ENCODE data around the gene BRD1. TPM values are rescaled to one million over a fixed set of nuclear protein-coding genes. Genes with fewer than 3 reads are reported as not detected.
"Not testable (repeated sequence)": the region's sequence is repeated elsewhere in the genome, so short reads cannot be mapped to it uniquely, and the experiment has no call there.

Gene BRD1
- total and polyA plus RNA-seq, 2 experiments from 2014 or later: 25.0 to 25.9 TPM

DNA sequence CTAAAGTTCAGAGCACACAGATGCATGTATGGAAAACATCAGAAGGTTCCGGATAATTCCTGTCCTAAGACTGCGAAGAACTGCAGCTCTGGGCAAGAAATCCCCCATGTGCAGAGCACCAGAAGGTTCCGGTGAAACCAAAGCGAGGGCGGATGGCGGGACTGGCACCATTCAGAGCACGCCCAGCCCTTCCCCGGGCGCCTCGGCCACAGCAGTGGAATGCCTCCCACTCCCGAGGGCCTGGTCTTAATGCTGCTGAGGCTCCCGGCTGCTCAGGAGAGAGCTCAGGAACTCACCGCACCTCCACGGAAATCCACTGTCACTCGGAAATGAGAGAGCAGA lies 43.1 kb downstream of the BRD1 start:
- H3K36me3 ChIP-seq (replicated peaks; ENCODE audit: insufficient read depth, low read depth): no peaks in the 10 kb centered on the region

DNA sequence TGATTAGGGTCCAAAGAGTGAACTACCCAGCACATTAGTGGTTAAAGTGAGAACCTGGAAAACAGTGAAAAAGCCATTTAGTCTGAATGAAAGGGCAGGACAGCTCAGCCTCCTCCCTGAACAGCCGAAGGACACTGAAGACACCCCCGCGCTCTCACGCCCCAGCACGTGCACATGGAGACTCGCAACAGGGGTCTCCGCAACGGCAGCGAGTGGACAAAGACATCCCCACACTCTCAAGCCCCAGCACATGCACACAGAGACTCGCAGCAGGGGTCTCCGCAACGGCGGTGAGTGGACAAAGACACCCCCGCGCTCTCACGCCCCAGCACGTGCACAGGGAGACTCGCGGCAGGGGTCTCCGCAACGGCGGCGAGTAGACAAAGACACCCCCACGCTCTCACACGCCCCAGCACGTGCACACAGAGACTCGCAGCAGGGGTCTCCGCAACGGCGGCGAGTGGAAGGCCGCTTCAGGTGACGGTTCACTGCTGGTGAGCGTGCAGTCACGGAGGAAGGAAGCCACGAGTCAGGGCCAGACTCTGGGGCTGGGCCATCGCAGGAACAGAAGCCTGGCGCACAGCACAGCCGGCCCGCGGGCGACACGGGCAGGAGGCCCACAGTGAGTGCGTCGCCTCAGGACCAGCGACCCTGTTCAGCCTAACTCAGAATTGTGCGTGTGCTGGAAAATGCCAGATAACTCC lies 43.6 kb downstream of the BRD1 start:
- no peaks in the 10 kb centered on the region for H3K36me3 ChIP-seq (replicated peaks; ENCODE audit: insufficient read depth, low read depth)
- no peaks in the 10 kb centered on the region for H3K4me1 ChIP-seq (ENCODE audit: insufficient read depth)
- WGBS (ENCODE audit: low lambda C conversion rate, missing lambda C conversion rate): 95% methylated on average over 43 of the region's 47 CpGs

More for the DNA sequence above, 43.1 kb downstream of the BRD1 start:
- Histone ChIP-seq H3K27ac (no peak overlapping the region), H3K27me3 (no peaks in the 10 kb centered on the region), H3K9me2 (replicated peaks; ENCODE audit: insufficient read depth) (no peaks in the 10 kb centered on the region), H3K4me2 (no peak overlapping the region), H3K9me3 (ENCODE audit: low read depth) (no peaks in the 10 kb centered on the region), H4K20me1 (ENCODE audit: insufficient read depth, poor library complexity, severe bottlenecking) (peaks cover 94% of the 10 kb centered on the region), H3K79me2 (peaks cover 93% of the 10 kb centered on the region), H3K4me1 (ENCODE audit: insufficient read depth) (peaks cover 3% of the 10 kb centered on the region), H3K4me3 (no peak overlapping the region), H2AFZ (no peak overlapping the region)
- no peak for DNase-seq (ENCODE audit: low spot score)
- 94% methylated on average over 15 of the region's 15 CpGs for WGBS (ENCODE audit: low lambda C conversion rate, missing lambda C conversion rate)
- TF ChIP-seq EZH2 (IDR thresholded peaks at IDR 0.05; ENCODE audit: borderline replicate concordance): no peak
- TF ChIP-seq EZH2phosphoT487 (IDR thresholded peaks at IDR 0.05; ENCODE audit: low read depth, severe bottlenecking, unreplicated experiment): no peak
- TF ChIP-seq, protein P1, sequence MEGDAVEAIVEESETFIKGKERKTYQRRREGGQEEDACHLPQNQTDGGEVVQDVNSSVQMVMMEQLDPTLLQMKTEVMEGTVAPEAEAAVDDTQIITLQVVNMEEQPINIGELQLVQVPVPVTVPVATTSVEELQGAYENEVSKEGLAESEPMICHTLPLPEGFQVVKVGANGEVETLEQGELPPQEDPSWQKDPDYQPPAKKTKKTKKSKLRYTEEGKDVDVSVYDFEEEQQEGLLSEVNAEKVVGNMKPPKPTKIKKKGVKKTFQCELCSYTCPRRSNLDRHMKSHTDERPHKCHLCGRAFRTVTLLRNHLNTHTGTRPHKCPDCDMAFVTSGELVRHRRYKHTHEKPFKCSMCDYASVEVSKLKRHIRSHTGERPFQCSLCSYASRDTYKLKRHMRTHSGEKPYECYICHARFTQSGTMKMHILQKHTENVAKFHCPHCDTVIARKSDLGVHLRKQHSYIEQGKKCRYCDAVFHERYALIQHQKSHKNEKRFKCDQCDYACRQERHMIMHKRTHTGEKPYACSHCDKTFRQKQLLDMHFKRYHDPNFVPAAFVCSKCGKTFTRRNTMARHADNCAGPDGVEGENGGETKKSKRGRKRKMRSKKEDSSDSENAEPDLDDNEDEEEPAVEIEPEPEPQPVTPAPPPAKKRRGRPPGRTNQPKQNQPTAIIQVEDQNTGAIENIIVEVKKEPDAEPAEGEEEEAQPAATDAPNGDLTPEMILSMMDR (IDR thresholded peaks at IDR 0.05; ENCODE audit: poor library complexity): no peak

DNA sequence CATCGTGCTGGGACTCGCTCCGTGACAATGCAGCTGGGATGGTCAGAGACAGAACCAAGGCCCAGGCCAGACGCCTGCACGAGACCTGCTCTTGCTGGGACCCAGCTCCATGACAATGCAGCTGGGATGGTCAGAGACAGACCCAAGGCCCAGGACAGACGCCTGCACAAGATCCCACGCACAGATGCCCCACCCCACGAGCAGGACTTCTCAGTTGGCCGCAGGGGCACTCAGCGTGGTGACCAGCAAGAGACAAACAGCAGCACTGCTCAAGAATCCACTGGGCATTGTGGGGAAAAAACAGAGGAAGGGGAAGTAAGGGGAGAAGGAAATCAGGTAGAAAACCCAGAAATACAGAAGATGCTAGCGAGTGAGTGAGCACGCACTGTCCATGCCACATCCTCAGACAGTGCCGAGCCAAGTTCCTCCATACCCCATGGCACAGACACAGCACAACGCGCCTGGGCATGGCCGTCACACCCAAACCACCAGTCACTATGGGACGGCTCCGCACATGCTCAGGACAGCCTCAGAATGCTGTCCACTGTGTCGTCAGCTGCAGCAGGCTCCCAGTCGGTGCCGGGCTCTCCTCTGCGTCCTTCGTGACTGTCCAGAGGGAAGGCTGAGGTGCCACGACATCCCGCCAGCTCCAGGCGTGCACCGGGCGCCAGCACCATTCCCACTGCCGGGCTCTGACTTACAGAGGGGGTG lies 44.5 kb downstream of the BRD1 start:
- Histone ChIP-seq H3K27me3 (no peaks in the 10 kb centered on the region), H3K27ac (no peak overlapping the region), H3K4me2 (no peak overlapping the region), H2AFZ (no peak overlapping the region), H3K36me3 (replicated peaks; ENCODE audit: insufficient read depth, low read depth) (no peaks in the 10 kb centered on the region), H3K79me2 (peaks cover 88% of the 10 kb centered on the region), H3K4me3 (no peak overlapping the region), H3K9me3 (ENCODE audit: low read depth) (no peaks in the 10 kb centered on the region), H3K4me1 (ENCODE audit: insufficient read depth) (no peaks in the 10 kb centered on the region), H3K9me2 (replicated peaks; ENCODE audit: insufficient read depth) (no peaks in the 10 kb centered on the region), H4K20me1 (ENCODE audit: insufficient read depth, poor library complexity, severe bottlenecking) (peaks cover 92% of the 10 kb centered on the region)
- 96% methylated on average over 29 of the region's 29 CpGs for WGBS (ENCODE audit: low lambda C conversion rate, missing lambda C conversion rate)
- no peak for DNase-seq (ENCODE audit: low spot score)
- no peak for TF ChIP-seq EZH2 (IDR thresholded peaks at IDR 0.05; ENCODE audit: borderline replicate concordance)
- no peak for TF ChIP-seq EZH2phosphoT487 (IDR thresholded peaks at IDR 0.05; ENCODE audit: low read depth, severe bottlenecking, unreplicated experiment)
- TF ChIP-seq, protein P1 (IDR thresholded peaks at IDR 0.05; ENCODE audit: poor library complexity): no peak

More for the DNA sequence above, 43.6 kb downstream of the BRD1 start:
- Histone ChIP-seq H3K79me2 (peaks cover 93% of the 10 kb centered on the region), H3K4me2 (no peak overlapping the region), H3K27ac (no peak overlapping the region), H3K9me3 (ENCODE audit: low read depth) (no peaks in the 10 kb centered on the region), H3K9me2 (replicated peaks; ENCODE audit: insufficient read depth) (no peaks in the 10 kb centered on the region), H4K20me1 (ENCODE audit: insufficient read depth, poor library complexity, severe bottlenecking) (peaks cover 94% of the 10 kb centered on the region), H3K27me3 (no peaks in the 10 kb centered on the region), H2AFZ (no peak overlapping the region), H3K4me3 (no peak overlapping the region)
- no peak for DNase-seq (ENCODE audit: low spot score)
- no peak for TF ChIP-seq EZH2phosphoT487 (IDR thresholded peaks at IDR 0.05; ENCODE audit: low read depth, severe bottlenecking, unreplicated experiment)
- TF ChIP-seq EZH2 (IDR thresholded peaks at IDR 0.05; ENCODE audit: borderline replicate concordance): no peak
- TF ChIP-seq, protein P1 (IDR thresholded peaks at IDR 0.05; ENCODE audit: poor library complexity): no peak

DNA sequence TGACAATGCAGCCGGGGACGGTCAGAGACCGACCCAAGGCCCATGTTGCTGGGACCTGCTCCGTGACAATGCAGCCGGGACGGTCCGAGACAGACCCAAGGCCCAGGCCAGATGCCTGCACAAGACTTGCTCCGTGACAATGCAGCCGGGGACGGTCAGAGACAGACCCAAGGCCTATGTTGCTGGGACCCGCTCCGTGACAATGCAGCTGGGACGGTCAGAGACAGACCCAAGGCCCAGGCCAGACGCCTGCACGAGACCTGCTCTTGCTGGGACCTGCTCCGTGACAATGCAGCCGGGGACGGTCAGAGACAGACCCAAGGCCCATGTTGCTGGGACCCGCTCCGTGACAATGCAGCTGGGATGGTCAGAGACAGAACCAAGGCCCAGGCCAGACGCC lies 45.8 kb downstream of the BRD1 start:
- not testable (repeated sequence) for H3K4me2 ChIP-seq; H3K36me3 ChIP-seq (replicated peaks; ENCODE audit: insufficient read depth, low read depth); H3K4me3 ChIP-seq; H3K27ac ChIP-seq; H3K9me3 ChIP-seq (ENCODE audit: low read depth); H2AFZ ChIP-seq; H3K27me3 ChIP-seq; H3K9me2 ChIP-seq (replicated peaks; ENCODE audit: insufficient read depth); H3K4me1 ChIP-seq (ENCODE audit: insufficient read depth); DNase-seq (ENCODE audit: low spot score)
- H3K79me2 ChIP-seq: peaks cover 80% of the 10 kb centered on the region
- peaks cover 88% of the 10 kb centered on the region for H4K20me1 ChIP-seq (ENCODE audit: insufficient read depth, poor library complexity, severe bottlenecking)
- WGBS (ENCODE audit: low lambda C conversion rate, missing lambda C conversion rate): 97% methylated on average over 17 of the region's 21 CpGs
